NCI-H446 treated with DMSO at 0.1 percent for 48 hours (cell line): ENCODE data around the gene DCBLD2.

Experiments
- DNase-seq: peaks from one replicate; lab custom pipeline; 2025; lab: John Stamatoyannopoulos, UW

Gene DCBLD2

DNA sequence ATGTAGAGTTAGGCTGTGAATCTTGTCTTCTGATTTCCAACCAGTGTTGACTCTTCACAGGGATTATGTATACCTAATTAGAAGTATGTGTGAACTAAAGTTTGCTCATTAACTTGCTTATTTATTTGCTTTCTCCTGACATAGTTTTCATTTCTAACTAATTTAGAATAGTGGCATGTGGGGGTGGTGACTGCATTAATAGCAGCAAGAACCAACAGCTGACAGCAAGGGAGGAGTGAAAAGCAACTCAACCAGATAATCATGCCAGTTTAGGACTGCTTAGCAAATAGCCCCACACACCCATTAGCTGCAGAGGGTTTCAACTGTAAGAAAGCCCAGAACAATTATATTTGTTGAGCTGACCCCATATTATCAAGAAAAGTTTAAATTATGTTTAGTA, 134.6 kb downstream of the DCBLD2 start:
- DNase-seq = no peak

DNA sequence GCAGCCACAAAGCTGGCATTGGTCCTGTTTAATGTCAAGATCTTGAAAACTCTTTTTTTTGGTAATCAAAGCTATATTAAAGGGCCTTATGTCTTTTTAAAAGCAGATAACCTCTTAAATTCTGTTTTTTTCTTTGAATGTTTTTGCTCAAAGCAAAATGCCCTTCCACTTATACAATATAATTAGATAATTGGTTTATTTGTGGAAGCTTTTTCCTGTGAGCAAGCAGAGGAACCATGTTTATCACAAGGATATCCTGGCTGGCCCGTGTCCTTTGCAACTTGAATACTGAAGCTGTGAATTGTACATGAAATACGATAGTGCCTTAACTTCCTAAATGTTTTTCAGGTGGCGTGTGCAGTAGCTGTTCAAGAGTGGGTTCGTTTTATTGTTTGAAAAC, 135.8 kb downstream of the DCBLD2 start:
- no peak for DNase-seq

DNA sequence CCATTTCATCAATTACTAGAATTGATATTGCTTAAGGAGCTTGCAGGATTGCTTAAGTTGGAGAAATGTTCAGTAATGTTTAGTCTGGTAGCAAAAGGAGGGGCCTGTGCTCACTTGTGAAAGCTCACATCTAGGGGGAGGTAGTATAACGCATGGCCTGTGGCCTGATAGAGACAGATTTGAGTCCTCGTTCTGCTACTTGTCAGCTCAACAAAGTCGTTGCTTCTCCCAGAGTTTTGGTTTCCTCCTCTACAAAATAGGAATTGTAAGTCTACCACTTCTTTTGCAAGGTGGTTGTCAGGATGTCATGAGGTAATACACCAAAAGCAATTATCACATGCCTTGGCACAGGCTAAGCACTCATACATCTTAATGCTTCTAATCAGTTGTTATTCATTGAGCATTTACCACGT, 137.0 kb downstream of the DCBLD2 start:
- no peak for DNase-seq

DNA sequence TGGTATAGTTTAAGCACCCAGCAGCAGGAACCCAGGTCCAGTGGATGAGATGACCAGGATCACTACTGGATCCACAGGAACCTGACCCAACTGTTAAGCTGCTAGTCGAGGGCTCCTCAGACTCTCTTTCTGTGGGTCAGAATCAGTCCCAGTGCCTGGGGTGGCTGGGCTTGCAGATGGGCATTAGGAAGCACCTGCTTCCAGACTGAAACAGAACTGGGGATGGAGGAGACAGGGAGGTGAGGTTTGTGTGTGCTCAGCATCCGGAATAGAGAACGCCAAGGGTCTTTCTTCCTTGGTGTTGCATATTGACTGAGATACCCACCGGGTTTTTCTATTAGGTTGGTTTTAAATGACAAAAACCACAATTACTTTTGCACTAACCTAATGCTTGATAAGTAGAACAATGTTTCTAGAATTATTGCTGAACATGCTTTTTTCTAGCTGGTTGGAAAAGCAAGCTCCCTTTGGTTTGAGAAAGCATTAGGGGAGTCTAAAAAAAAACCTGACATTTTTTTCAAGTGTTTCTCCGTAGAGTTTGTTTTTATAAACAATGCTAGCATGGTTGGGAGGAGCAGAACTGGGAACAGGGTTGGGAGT, 137.6 kb downstream of the DCBLD2 start:
- DNase-seq = no peak

DNA sequence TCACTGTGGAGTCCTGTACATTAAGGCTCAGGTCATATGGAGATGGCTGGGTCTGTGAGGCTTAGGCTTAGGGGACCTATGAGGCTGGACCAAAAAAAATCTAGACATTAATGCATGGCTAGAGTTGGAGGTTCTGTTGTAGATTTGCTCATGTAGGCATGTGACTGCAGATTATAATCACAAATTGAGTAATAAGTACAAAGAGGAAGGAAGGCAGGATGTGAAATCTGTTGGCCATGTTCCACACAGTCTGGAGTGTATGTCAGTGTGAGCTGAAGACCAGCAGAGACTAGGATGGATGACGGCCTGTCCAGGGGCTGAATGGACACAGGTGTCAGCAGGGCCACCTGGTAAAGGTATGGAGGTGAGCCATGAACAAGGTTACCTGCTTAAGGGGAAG, 138.4 kb downstream of the DCBLD2 start, which contains the start of gene ST3GAL6:
TSS of gene ST3GAL6 (plus strand) at position 265 of the 400 bp plus-strand sequence. CDS start 5,101 bp downstream, outside the sequence.
- no peak for DNase-seq

DNA sequence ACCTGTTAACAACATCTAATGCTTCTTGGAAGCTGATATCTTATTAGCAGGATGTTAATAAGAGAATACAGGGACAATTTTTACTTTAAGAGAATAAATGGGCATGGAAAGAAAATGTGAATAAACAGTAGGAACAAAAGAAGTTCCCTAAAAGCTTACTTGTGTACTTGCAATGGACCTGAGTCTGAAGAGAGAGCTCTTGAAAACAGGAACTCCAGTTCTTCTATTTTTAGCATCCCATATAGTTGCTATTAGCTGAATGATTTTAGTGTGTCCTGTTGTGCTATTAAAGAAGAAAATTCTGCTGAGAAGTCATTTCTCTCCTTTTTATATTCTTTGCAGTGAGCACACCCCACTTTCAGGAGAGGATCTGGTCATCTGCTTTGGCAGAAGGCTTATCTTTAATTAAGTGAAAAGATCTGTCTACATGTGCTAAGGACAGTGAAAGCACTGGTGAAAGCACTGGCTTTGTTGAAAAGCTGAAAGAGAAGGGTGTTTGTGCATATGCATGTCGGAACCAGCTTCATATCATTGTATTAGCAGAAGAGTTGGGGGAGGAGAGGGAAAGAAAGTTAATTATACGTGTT, 139.8 kb downstream of the DCBLD2 start:
- no peak for DNase-seq

DNA sequence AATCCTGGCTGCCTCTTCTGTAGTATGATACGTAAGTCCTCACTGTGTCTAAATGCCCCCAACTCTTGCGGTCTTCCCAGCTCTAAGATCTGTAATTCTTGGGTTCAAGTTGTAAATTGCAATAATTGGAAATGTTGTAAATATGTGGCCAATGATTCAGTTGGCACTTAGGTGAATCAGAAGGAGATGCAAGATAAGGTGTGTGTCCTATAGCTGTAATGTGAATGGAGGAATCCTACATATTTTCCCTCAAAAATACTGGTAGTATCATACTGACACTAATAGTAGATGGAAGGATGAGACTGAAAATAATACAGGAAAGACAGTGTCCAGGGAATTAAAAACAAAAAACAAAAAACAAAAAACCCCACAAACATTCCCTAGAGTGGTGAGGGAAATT, 141.9 kb downstream of the DCBLD2 start:
- DNase-seq = no peak

DNA sequence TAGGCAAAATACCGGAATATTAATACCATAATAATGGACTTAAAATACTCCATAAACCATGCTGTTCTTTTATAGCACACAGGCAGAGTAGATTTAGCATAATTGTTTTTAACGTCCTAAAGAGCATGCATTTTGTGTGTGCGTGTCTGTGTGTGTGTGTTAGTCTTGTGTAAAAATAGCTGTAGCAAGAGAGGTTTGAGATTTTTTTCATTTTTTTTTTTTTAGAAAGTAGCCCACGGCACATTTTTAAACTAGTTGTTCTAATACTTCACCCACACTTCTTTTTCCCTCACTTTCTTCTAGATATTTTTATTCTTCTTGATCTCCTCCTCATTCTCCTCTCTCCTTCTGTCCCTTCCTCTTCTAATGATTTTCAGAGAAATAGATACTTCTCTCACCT, 145.9 kb downstream of the DCBLD2 start:
- DNase-seq = no peak

DNA sequence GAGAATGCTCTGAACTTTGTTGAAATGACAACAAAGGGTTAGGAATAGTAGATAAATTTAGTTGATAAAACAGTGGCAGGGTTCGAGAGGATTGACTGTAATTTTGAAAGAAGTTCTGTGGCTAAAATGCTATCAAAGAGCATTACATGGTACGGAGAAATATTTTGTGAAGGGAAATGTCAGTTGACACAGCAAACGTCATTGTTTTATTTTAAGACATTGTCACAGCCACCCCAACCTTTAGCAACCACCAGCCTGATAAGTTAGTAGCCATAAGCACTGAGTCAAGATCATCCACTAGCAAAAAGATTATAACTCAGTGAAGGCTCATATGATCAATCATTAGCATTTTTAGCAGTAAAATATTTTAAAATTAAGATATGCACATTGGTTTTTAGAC, 147.0 kb downstream of the DCBLD2 start:
- no peak for DNase-seq

DNA sequence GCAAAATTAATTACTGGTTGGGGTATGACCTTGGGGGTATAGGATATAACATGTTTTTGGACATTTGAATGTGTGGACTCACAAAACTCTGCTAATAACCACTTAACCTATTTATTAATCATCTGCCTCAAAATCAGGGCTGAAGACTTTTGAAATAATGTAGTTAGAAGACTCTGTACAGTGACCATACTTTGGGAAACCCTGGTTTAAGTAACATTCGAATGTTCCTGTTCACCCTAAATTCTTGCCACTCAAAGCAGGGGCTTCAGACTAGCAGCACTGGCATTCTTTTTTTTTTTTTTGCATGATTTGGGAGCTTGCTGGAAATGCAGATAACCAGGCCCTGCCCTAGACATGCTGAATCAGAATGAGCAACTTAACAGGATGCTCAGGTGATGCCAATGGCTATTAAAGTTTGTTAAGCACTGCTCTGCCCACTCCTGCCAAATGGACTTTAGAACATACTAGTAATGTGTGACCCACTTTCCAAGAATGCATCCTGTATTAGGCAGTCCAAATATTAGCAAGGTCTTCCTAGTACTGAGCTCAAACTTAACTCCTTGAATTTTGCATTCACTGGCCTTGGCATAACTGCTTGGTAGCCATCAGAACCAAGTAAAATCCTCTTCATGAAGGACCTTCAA, 151.1 kb downstream of the DCBLD2 start:
- DNase-seq = no peak

DNA sequence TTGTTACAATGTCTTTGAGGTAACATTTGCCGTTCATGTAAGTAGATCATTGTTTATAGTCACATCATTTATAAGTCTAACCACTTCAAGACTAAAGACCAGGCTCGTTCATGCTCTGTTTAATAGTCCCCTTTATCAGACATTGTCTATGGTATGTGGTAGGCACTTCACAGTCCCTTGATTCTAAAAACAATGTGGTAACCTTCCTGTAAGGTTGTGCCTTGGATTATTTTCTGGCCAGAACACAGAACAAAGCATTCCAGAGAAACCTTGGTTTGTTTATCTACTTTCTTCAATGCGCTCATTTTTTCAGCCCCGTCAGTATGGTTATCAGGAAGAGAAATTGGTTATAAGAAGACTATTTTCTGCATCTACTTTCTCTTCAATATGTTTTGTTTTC, 154.6 kb downstream of the DCBLD2 start:
- no peak for DNase-seq

DNA sequence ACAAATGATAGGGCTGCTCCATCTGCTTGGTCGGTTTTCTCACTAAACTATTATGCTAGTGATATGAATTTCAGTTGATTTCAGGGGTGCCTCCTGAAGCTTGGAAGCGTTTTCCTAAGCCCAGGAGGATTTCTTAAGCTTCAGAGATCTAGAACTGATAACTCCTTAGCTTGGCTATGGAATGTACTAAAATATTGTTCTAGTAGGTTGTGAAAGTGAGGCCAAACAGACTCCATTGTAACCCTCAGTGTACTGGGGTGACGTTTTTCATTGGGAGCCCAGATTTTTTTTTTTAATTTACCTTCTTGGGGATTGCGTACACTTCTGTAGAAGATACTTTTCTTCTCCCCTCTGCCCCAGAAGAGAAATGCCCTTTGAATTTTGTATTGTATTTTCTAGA, 155.4 kb downstream of the DCBLD2 start:
- no peak for DNase-seq
